Lower lobe of right lung (tissue), 2 donors: ENCODE measurements around the gene DEPDC1B. TPM values are rescaled to one million over a fixed set of nuclear protein-coding genes. Genes with fewer than 3 reads are reported as not detected.

Experiments used
- ATAC-seq, 2 donors: fragments of 200-7000 bp; cut with Tn5 transposase; one replicate each; pipeline ENCODE4 v1.9.1; 2020 to 2022; ENCODE audit warnings: mild to moderate bottlenecking in 2 of 2, moderate library complexity in 2 of 2
- DNase-seq: peaks from one replicate; pipeline ENCODE4 v3.0.0-alpha.2; 2020
- H3K27ac ChIP-seq: fragments of 200-600 bp; one replicate; pipeline ENCODE4 v1.8.0; 2022
- H3K27me3 ChIP-seq: fragments of 200-600 bp; one replicate; pipeline ENCODE4 v1.8.0; 2022; ENCODE audit warnings: low read depth
- H3K36me3 ChIP-seq: fragments of 200-600 bp; one replicate; pipeline ENCODE4 v1.8.0; 2022; ENCODE audit warnings: mild to moderate bottlenecking
- H3K4me1 ChIP-seq: fragments of 200-600 bp; one replicate; pipeline ENCODE4 v1.8.0; 2022
- H3K4me3 ChIP-seq: fragments of 200-600 bp; one replicate; pipeline ENCODE4 v1.8.0; 2022; ENCODE audit warnings: mild to moderate bottlenecking
- H3K9me3 ChIP-seq: fragments of 200-600 bp; one replicate; pipeline ENCODE4 v1.8.0; 2022
- CTCF ChIP-seq: fragments of 200-600 bp; IDR thresholded peaks from one replicate; pipeline ENCODE4 v1.8.0; 2022; ENCODE audit warnings: antibody characterized with exemption, mild to moderate bottlenecking
- intact Hi-C: fragments of 100-400 bp; cut with DNase I; formaldehyde crosslinking; loops from one replicate; pipeline ENCODE4 v1.11.0; 2022
- total RNA-seq: library from RNA; stranded (reverse); fragmentation: NEBNext Ultra II Directional; extraction: Animal tissue kit (Norgen Biotek cat#: 25700); gene quantifications from one replicate; pipeline ENCODE4 v1.2.1, GENCODE V29; 2021
- donor health status: DM: no; HTN: yes; CAD: no; lungs with severe emphysema.

DEPDC1B gene
- total RNA-seq, 1 donor from 2014 or later, result 0.30 TPM

- intact Hi-C loops, result no loop called here
- Histone ChIP-seq H3K4me1 (no peaks in the 10 kb centered on the region), H3K9me3 (no peaks in the 10 kb centered on the region), H3K4me3 (no peak overlapping the region), H3K27me3 (no peaks in the 10 kb centered on the region), H3K27ac (no peak overlapping the region), H3K36me3 (no peaks in the 10 kb centered on the region)
- ATAC-seq, result no peak
- DNase-seq, result no peak
- no peak for TF ChIP-seq CTCF
These were observed 114.3 kb downstream of the DEPDC1B start for GRCh38 chr5:60585618-60586017.

GRCh38 chr5:60584304-60584703 is 115.7 kb downstream of the DEPDC1B start:
- DNase-seq, result no peak
- TF ChIP-seq CTCF, result no peak
- no peak overlapping the region for H3K4me3 ChIP-seq
- no peaks in the 10 kb centered on the region for H3K36me3 ChIP-seq
- intact Hi-C loops, result no loop called here
- no peak overlapping the region for H3K27ac ChIP-seq
- no peaks in the 10 kb centered on the region for H3K27me3 ChIP-seq
- H3K9me3 ChIP-seq, result no peaks in the 10 kb centered on the region
- H3K4me1 ChIP-seq, result no peaks in the 10 kb centered on the region
- no peak for ATAC-seq

- Histone ChIP-seq H3K9me3 (no peaks in the 10 kb centered on the region), H3K27ac (no peak overlapping the region), H3K4me3 (no peak overlapping the region), H3K27me3 (no peaks in the 10 kb centered on the region), H3K4me1 (no peaks in the 10 kb centered on the region), H3K36me3 (no peaks in the 10 kb centered on the region)
- TF ChIP-seq CTCF, result no peak
- DNase-seq (no peak), ATAC-seq (no peak)
- intact Hi-C loops, result no loop called here
These were observed 116.3 kb downstream of the DEPDC1B start for GRCh38 chr5:60583616-60584015.

GRCh38 chr5:60578315-60578714 is 121.7 kb downstream of the DEPDC1B start:
- peaks cover 5% of the 10 kb centered on the region for H3K9me3 ChIP-seq
- H3K27me3 ChIP-seq, result no peaks in the 10 kb centered on the region
- intact Hi-C loops, result no loop called here
- no peaks in the 10 kb centered on the region for H3K36me3 ChIP-seq
- DNase-seq (no peak), ATAC-seq (no peak)
- no peaks in the 10 kb centered on the region for H3K4me1 ChIP-seq
- H3K4me3 ChIP-seq, result no peak overlapping the region
- TF ChIP-seq CTCF, result no peak
- no peak overlapping the region for H3K27ac ChIP-seq

GRCh38 chr5:60577116-60577515 is 122.8 kb downstream of the DEPDC1B start:
- Histone ChIP-seq H3K36me3 (no peaks in the 10 kb centered on the region), H3K9me3 (peaks cover 5% of the 10 kb centered on the region), H3K27ac (no peak overlapping the region), H3K4me3 (no peak overlapping the region), H3K27me3 (no peaks in the 10 kb centered on the region), H3K4me1 (no peaks in the 10 kb centered on the region)
- intact Hi-C loops, result no loop called here
- DNase-seq (no peak), ATAC-seq (no peak)
- TF ChIP-seq CTCF, result no peak

GRCh38 chr5:60576425-60576824 is 123.5 kb downstream of the DEPDC1B start:
- no peak for TF ChIP-seq CTCF
- no peaks in the 10 kb centered on the region for H3K4me1 ChIP-seq
- H3K4me3 ChIP-seq, result no peak overlapping the region
- no peak overlapping the region for H3K27ac ChIP-seq
- intact Hi-C loops, result no loop called here
- H3K27me3 ChIP-seq, result no peaks in the 10 kb centered on the region
- DNase-seq, result no peak
- ATAC-seq, result no peak
- H3K36me3 ChIP-seq, result no peaks in the 10 kb centered on the region
- H3K9me3 ChIP-seq, result peaks cover 5% of the 10 kb centered on the region
